Limb (tissue), 2 donors: Measurements from ENCODE around the gene FHOD3.

Experiments used
- DNase-seq, 2 donors: peaks; one replicate each; pipeline ENCODE4 v3.0.0-alpha.2; 2016; ENCODE audit errors: extremely low spot score in 2 of 2

The FHOD3 gene

DNA sequence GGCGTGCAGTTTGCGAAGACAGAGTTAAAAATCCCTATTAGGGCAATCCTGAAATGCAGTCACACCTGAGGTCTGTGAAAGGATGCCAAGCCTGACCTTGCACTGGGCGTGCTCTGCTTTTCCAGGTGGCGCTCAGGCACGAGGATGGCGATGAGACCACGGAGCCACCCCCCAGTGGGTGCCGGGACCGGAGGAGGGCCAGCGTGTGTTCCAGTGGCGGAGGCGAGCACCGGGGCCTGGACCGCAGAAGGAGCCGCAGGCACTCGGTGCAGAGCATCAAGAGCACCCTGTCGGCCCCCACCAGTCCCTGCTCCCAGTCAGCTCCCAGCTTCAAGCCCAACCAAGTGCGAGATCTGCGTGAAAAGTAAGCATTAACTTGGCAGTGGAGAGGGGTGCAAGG is 327.9 kb downstream of the FHOD3 start:
- no peak for DNase-seq

DNA sequence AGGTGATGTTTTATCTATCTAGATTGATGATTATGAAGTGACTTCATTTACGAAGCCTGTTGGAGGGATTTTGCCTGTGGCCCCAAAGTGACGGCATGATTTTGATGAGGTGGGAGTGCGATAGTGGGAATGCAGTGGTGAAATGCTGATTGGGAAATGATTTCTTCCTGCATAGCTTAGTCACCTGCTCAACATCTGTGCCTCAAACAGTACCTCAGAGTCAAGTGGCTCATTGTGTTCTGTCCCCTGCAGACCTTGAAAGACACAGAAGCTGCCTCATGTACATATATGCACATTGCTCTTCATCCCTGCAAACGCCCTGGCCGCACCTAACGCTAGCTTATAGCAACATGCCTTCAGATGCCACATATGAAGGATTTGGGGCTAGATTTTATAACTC is 330.1 kb downstream of the FHOD3 start:
- DNase-seq, result no peak

DNA sequence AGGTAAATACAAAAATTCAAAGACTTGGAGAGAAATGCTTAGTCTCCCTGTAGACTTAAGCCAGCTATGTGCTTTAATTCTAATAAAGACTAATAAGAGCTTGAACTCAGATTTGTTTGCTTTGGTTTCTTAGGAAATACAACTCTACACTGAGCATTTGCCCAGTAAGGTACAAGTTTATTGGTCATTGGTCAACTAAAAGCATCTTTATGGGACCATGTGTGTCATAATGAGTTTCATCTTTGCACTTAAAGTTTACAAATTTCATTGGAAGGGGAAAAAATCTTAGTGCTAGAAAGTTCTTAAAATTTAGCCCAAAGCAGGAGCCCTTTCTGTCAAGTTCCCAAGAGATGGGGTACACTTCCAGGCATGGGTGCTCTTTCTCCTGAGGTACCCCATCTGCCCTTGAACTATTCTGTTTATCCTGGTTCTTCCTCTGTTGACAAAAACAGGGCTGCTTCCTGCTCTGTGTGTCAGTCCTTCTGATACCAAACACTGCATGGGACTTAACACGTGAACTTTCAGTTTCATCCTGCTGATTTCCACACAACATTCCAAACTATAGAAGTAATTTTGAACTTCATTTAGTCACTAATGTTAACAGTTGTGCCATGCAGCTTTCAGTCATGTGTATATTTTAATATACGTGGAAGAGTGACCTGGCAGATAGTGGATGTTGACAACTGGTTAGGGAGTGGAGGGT is 331.1 kb downstream of the FHOD3 start:
- DNase-seq, result no peak

DNA sequence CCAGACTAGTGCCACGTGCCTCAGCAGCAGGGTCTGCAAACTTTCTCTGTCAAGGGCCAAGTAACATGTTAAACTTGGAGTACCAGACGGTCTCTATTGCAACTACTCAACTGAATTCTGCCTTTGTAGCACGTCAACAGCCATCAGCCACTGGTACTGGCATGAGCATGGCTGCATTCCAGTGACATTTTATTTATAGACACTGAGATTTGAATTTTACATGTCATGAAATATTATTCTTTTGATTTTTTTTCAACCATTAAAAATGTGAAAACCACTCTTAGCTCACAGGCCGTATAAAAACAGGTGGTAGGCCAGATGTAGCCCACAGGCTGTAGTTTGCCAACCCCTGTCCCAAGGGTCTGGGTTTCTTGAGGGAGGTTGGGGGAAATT is 331.6 kb downstream of the FHOD3 start:
- DNase-seq, result peak in 1 of 2 donors; percentile 14

DNA sequence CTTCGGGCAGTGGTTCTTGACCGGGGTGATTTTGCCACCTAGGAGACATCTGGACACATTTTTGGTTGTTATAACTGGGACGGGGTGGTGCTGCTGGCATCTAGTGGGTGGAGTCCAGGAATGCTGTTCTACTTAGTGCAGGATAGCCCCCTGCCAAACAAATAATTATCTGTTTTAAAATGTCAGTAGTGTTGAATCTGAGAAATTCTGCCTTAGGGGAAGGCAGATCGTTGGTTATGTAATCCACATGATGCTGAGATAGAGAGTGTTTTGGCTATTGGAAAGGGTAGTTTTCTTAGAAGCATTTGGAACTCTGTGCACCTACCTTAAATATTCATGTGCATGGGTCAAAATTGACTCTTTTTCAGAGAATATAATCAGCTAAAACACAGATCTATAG is 332.3 kb downstream of the FHOD3 start:
- no peak for DNase-seq

DNA sequence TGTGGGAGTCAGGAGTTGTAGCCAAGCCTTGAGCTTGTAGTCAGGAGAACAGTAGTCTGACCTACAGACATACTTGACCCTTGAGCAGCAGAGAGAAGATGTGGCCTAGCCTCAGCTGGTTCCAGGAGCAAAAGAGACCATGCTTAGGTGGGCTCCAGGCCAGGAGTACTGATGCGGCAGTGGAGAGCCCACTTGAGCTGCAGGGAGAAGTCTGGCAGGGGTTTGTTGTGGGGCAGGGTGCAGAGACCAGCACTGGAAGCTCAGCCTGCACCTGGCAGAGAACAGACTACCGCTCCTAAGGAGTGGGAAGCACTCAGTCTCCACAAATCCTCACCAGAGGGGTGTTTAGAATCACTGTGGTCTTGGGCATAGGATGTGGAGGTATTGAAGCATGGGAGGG is 333.4 kb downstream of the FHOD3 start:
- no peak for DNase-seq

DNA sequence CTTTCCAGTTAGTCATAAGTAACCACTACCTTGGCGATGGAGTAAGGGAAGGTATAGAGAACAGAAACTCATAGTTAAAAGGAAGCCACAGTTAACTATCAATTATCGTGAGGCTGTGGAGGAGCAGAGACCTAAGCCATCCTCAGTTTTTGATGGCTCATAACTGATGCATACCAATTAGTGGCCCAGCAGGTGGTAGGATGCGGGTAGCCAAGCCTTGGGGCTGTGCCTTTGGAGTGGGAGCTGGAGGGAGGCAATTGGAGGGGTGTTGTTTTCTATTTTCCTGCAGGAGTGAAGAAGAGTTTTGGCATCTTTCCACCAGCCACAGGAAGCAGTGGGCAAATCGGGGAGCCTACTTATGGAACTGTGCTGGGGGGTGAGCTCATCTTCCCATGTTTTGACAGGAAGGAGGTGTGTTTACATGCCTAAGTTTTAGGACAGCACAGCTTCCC is 336.5 kb downstream of the FHOD3 start:
- DNase-seq, result no peak

DNA sequence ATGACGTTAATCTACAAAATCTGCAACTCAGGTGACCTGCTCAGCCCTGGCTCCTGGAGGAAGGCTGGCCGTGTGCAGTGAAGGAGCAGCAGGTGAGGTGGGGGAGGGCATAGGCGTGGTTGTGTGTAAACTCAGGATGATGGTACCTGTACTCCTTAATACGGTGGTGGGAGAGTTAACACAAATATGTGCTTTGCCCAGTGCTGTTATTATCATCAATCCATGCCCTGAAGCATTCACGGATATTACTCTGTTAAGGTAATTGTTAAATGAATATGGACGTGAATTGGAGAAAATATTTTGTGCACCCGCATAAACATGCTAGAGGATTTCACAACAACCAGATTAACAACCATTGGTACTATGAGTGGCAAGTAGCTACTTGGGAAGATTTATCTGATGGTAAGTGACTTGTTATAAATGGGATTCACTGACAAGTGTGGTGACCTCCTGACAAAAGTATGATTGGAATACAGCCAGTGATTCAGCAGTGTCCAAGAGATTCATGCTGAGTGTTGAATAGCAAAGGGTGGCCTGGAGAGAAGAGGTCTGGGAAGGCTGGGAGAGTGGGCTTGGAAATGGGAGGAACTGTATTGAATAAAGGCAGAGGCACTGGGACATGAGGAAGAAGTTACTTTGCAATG is 337.2 kb downstream of the FHOD3 start:
- no peak for DNase-seq

DNA sequence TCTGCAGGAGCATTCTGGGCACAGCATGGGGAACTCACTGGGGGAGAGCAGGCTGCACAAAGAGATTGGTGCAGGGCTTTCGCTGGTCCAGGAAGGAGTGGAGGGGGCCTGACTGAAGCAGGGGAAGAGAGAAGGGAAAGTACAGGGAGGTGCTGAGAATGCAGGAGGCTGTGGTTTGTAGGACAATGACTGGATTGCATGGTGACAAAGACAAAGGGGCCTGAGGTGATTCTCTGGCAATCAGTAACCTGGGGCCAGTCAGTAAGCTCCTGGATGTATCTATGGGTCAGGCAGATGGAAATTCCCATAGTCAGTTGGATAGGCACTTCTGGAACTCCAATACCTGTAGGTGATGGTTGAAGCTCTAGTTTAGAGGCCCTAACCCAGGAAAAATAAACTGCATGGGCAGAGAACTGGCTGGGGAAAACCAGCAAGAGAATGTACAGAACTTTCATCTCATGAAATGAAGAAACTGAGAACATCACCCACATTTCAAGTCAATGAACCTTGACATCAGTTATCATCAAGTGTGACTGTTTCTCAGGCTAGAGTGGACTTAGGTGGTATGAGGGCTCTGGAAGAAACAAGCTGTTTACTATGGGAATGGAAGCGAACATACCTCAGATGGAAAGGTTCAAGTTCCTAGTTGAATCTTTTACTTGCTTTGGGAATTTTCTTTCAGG is 338.0 kb downstream of the FHOD3 start:
- DNase-seq, result no peak

DNA sequence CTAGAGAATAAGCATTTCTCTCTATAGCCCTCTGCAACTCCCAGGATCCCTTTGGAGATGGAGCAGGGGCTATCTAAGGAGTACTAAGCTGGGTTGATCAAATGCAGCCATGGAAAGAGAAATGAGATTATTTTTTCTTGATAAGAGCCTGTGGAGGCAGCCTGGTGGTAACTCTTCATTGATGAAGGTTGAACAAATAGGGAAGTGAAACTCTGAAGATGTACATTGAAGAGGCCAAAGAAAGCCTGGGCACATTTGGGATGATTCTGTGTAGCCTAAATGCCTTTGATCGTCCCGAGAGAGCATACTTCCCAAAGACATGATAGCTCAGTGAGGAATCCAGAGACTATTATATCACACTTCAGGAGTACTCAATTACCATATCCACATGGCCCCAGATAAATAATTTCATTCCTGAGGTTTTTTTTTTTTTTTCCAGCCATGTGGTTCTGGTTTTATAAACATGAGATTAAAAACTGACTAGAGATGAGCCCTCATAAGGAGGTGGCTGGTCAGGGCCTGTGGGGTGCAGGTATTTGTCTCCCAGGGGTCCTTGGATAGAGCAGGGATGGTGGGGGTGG is 338.8 kb downstream of the FHOD3 start:
- DNase-seq, result no peak

DNA sequence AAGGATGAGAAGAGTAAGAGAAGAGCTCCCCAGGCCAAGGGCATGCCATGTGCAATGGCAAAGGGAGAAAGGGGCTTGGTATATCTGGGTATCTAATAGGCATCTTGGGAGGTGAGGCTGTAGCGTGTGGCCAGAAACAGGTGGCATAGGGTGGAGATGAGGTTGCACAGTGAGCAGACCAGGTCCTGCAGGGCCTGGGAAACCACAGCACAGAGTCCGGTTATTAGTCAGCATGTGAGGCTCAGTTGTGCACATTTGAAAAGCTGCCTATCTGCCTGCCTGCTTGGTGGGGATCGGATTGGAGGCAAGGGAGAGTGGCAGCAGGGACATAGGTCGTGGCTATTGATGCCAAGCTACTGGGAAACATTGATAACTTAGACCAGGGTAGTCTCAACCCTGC is 340.7 kb downstream of the FHOD3 start:
- DNase-seq, result no peak

DNA sequence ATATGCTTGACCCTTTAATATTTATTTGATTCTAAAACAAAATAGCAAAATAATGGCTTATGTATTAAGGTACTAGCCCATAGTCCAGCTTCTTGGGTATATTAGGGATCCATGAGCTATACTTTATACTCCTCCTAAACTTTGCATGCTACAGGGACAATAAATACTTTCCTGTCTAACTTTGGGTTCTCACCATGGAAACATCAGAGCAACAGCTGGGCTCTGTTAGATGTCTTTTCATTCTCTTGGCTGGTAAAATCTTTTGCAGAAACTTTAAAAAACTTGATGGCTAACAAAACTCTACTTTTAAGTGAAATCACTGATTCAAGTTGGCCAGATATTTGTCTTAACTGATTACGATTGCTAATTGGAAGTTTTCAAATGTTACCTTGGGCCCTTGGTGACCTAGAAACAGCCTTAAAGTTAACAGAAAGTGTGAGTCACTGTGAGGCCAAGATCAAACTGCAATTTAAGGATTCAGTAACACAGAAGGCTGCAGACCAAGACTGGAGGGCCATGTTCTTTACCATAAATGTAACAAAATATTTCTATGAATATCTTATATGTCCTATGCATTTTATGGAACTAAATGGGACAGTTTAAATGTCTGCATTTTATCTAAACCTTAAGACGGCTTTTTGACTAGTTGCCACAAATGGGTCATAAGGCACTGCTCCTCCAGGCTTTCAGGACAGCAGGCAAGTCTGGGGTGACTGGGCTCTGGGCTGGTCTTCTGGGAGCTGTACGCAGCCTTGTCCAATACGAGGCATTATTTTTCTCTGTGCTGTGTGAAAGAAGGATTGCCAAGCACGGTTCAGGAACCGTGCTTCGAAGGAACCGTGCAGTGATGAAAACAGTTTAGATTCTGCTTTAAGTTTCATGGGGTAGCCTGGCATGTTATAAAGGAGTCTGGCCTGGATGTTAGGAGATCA is 342.8 kb downstream of the FHOD3 start:
- DNase-seq, result peak in 1 of 2 donors; percentile 19

DNA sequence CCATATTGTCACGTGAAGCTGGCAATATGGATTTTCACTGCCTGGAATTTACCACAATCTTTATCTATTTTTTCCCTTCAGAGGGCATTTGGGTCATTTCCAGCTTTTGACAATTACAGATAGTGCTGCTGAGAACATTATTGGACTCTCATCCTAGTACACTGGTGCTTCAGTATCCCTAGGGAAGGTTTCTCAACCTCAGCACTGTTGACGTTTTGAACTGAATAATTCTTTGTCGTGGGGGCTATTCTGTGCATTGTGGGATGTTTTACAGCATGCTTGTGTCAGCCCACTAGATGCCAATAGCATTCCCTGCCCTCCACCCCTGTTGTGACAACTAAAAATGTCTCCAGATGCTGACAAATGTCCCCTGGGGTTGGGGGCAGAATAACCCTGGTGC is 345.5 kb downstream of the FHOD3 start:
- no peak for DNase-seq

DNA sequence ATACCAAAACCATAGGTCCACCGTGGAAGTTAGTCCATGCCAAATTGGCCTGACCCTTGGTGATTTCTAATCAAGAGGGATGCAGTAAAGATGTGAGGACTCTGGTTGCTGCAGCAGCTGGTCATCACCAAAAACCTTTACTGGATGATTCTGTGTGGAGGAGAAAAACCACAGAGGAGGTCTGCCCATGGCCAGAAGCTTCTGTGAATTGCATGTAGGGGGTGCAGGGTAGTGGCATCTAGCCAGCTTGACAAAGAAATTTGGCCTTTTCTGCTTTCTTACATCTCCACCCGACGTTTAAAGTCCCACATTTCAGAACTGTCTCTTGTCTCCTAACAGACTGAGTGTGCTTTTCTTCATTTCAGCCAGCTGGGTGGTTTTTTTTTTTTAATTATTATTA is 351.3 kb downstream of the FHOD3 start:
- no peak for DNase-seq

DNA sequence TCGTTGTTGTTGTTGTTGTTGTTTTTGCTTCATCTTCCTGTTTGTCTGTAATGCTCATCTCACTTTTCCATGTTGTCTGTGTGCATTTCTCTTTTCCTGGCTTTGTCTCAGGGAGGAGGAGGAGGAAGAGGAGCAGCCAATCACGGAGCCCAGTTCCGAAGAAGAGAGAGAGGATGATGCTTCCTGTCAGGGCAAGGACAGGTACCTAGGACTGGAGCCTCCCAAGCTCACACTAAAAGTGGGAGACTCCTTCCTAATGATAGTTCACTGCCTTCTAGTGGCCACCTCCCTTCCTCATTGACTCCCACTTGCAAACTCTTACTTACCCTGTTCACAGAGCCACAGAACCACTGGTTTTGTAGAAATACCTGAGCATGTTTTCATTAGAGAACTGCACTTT is 351.7 kb downstream of the FHOD3 start:
- no peak for DNase-seq

DNA sequence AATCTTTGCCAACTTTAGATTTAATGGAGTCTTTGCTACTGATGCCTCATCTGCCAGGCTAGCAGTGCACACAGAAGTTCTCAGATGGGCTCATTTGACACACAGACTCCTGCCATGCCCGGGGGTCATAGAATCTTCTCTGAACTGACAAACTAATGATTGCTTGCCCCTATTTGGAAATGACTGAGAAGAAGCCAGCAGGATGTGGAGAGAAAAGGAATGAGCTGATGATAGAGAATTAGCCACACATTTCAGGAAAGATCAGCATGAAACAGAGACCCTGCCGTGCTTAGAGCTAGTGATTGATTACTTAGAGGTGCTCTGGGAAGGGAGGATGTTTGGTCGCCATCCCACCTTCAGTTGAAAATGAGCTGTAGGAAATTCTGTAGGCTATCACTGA is 352.8 kb downstream of the FHOD3 start:
- no peak for DNase-seq

DNA sequence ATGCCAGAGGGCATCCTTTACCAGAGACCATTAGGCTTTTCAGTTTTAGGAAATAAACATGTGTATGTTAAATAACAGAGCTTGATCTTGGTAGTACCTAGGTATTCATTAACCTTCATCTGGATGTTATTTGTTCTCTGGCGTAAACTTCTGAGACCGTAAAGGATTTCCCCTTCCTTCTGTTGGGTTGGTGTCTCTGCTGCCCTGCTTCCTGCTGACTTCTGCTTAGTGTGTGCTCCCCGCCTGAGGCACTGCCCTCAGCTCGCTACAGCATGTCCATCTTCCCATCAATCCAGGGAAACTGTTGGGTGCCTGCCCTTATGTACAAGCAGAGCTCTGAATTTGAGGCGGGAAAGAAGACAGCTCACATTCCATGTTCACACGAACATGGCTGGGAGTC is 353.4 kb downstream of the FHOD3 start:
- no peak for DNase-seq

DNA sequence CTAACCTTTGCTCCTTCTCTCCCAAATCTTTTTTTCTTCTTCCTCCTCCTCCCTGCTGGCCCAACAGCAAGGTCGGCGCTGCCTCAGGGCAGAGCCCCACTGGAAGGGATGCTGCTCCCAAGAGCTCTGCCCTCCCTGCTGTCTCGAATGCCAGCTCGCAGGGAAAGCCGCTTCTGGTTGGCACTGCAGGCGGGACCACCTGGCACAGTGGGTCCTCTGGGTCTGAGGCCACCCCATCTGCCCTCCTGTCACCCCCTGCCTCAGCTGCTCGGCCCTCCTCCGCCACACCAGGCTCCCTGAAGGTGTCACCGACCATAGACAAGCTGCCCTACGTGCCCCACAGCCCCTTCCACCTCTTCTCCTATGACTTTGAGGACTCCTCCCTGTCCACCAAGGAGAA is 355.0 kb downstream of the FHOD3 start:
- DNase-seq, result no peak

DNA sequence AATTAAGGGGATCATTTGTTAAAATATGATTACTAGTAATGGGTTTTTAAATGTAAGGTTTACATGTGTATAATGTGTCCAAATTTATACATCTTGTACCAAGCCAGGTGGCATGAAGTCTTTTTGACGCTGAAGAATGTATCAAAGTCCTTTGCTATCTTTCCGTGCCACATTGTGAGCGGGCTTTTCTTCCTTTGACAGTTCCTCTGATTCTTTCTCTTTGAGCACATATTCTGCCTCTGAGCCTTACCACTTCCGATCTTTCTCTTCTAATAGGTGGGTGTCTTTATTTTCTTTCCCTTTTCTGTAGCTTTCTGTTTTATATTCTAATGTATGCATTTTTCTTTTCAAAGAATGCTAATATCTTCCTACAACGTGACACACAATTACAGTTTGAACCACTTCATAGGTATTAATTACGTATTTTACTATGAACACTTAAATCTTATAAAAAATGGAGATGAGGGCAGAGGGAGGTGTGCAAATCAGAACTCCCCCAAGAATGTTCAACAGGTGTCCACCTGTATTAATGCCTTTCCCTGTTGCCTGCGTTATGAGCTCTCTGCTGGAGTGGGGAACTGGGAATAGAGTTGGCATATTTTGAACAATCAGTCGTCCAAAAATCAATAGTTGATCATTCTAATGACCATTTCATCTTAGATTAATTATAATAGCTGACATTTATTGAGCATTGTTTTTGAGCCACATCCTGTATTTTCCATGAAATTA is 355.8 kb downstream of the FHOD3 start:
- DNase-seq, result no peak

DNA sequence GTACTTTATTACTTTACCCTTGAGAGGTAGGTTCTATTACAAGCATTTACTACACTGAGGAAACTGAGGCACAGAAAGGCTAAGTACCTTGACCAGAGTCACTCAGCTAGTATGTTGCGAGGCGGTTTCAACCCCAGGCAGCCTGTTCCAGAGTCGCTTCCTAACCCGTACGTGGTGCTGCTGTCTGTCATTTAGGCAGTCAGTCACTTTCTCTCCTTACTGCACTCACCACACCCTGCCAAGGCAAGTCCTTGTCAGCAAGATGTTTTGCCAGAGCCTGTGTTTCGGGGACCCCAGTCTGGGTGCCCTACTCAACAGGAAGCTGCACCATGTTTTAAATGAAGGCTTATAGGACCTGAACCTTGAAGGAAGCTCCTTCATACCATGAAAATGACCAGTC is 356.4 kb downstream of the FHOD3 start:
- DNase-seq, result no peak

DNA sequence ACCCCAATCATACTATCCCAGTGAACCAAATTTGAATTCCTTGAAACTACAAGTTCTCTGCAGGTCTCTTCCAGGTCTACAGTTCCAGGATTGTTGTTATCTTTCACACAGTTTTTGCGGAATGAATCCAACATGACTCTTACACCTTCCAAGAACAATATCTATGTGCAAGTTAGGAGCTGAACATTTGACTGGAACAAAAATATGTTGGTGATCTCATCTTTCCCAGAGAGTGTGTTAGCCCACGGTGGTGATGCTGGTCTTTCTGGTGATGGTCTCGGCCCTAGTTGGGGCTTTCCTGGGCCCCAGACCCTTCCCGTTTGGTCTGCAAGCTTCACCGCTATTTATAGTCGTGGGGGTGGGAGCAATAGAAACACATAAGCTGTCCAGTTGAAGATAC is 357.6 kb downstream of the FHOD3 start:
- no peak for DNase-seq
